GM12878 (cell line): ENCODE data around the gene ERC1.

Source experiments
- CHD2 ChIP-seq: IDR thresholded peaks from 2 replicates; pipeline ENCODE4 v1.6.1; 2011; ENCODE audit warnings: low read depth, low read length, improper control_type of control experiment, borderline replicate concordance
- YY1 ChIP-seq: IDR thresholded peaks from 2 replicates; pipeline ENCODE4 v1.6.1; 2011; ENCODE audit warnings: low read depth, mild to moderate bottlenecking, low read length
- TF ChIP-seq, protein P1 (sequence below): fragments of 450-650 bp; IDR thresholded peaks from 2 replicates; pipeline ENCODE4 v1.6.1; 2018; ENCODE audit warnings: mild to moderate bottlenecking, low read depth, moderate library complexity; ENCODE audit not compliant: partially characterized antibody

- TF ChIP-seq YY1 (no peak), CHD2 (no peak)
- TF ChIP-seq, protein P1, sequence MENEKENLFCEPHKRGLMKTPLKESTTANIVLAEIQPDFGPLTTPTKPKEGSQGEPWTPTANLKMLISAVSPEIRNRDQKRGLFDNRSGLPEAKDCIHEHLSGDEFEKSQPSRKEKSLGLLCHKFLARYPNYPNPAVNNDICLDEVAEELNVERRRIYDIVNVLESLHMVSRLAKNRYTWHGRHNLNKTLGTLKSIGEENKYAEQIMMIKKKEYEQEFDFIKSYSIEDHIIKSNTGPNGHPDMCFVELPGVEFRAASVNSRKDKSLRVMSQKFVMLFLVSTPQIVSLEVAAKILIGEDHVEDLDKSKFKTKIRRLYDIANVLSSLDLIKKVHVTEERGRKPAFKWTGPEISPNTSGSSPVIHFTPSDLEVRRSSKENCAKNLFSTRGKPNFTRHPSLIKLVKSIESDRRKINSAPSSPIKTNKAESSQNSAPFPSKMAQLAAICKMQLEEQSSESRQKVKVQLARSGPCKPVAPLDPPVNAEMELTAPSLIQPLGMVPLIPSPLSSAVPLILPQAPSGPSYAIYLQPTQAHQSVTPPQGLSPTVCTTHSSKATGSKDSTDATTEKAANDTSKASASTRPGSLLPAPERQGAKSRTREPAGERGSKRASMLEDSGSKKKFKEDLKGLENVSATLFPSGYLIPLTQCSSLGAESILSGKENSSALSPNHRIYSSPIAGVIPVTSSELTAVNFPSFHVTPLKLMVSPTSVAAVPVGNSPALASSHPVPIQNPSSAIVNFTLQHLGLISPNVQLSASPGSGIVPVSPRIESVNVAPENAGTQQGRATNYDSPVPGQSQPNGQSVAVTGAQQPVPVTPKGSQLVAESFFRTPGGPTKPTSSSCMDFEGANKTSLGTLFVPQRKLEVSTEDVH: no peak
Measured at GRCh38 chr12:1313906-1314305, 322.9 kb downstream of the ERC1 start.
